Stimulated activated naive B cell treated with anti-CD40 and anti-IgM and Interleukin-4, amounts not matched to agents 10 μg/mL and 1 μg/mL and 100 μg/mL, for 72 hours (primary cell): ENCODE data around the gene SHF.

Experiments
- ATAC-seq, 2 donors: fragments of 150-1000 bp; cut with Tn5 transposase; replicated peaks; 2 replicates each; pipeline ENCODE4 v1.10.0; 2021; ENCODE audit warnings: moderate library complexity in 1 of 2
- DNase-seq: peaks from one replicate; pipeline ENCODE4 v3.0.0; 2021
- H3K27ac Mint-ChIP-seq: one replicate; pipeline ENCODE4 v1.8.0; 2022; ENCODE audit warnings: mild to moderate bottlenecking, mixed read lengths
- H3K27me3 Mint-ChIP-seq, 2 donors: one replicate each; pipeline ENCODE4 v1.8.0; 2022; ENCODE audit warnings: mixed read lengths in 2 of 2
- H3K36me3 Mint-ChIP-seq, 2 donors: one replicate each; pipeline ENCODE4 v1.8.0; 2022; ENCODE audit warnings: mixed read lengths in 2 of 2, mild to moderate bottlenecking in 1 of 2
- H3K4me1 Mint-ChIP-seq, 2 donors: one replicate each; pipeline ENCODE4 v1.8.0; 2022; ENCODE audit warnings: mixed read lengths in 2 of 2, mild to moderate bottlenecking in 1 of 2
- H3K4me3 Mint-ChIP-seq, 2 donors: one replicate each; pipeline ENCODE4 v1.8.0; 2022; ENCODE audit warnings: mild to moderate bottlenecking in 2 of 2, mixed read lengths in 2 of 2, moderate library complexity in 1 of 2
- H3K9me3 Mint-ChIP-seq, 2 donors: one replicate each; pipeline ENCODE4 v1.8.0; 2022; ENCODE audit warnings: mixed read lengths in 2 of 2, mild to moderate bottlenecking in 1 of 2

SHF gene

GRCh38 chr15:45150997-45151396, 36.8 kb downstream of the SHF start:
- Mint-ChIP-seq H3K27ac (no peak overlapping the region), H3K4me3 (no peak overlapping the region), H3K9me3 (no peaks in the 10 kb centered on the region), H3K36me3 (peaks cover 8 to 10% of the 10 kb centered on the region in 2 donors), H3K27me3 (no peaks in the 10 kb centered on the region), H3K4me1 (no peaks in the 10 kb centered on the region)
- no peak for DNase-seq
- no peak for ATAC-seq

GRCh38 chr15:45150481-45150880, 37.3 kb downstream of the SHF start:
- Mint-ChIP-seq H3K9me3 (no peaks in the 10 kb centered on the region), H3K4me1 (no peaks in the 10 kb centered on the region), H3K27ac (no peak overlapping the region), H3K27me3 (no peaks in the 10 kb centered on the region), H3K4me3 (no peak overlapping the region), H3K36me3 (peaks cover 8 to 10% of the 10 kb centered on the region in 2 donors)
- no peak for ATAC-seq
- DNase-seq = no peak

- ATAC-seq (no peak), DNase-seq (no peak)
- Mint-ChIP-seq H3K9me3 (no peaks in the 10 kb centered on the region), H3K27me3 (peaks cover 0 to 5% of the 10 kb centered on the region in 2 donors), H3K36me3 (peaks cover 8 to 10% of the 10 kb centered on the region in 2 donors), H3K4me3 (no peak overlapping the region), H3K27ac (no peak overlapping the region), H3K4me1 (no peaks in the 10 kb centered on the region)
Observed at GRCh38 chr15:45149060-45149459, 38.7 kb downstream of the SHF start.

GRCh38 chr15:45148076-45149059, 39.4 kb downstream of the SHF start:
- peaks cover 0 to 5% of the 10 kb centered on the region in 2 donors for H3K27me3 Mint-ChIP-seq
- H3K27ac Mint-ChIP-seq = no peak overlapping the region
- H3K4me3 Mint-ChIP-seq = no peak overlapping the region
- no peak for ATAC-seq
- H3K4me1 Mint-ChIP-seq = no peaks in the 10 kb centered on the region
- peaks cover 8 to 10% of the 10 kb centered on the region in 2 donors for H3K36me3 Mint-ChIP-seq
- no peaks in the 10 kb centered on the region for H3K9me3 Mint-ChIP-seq
- no peak for DNase-seq

- Mint-ChIP-seq H3K36me3 (peaks cover 7 to 8% of the 10 kb centered on the region in 2 donors), H3K9me3 (no peaks in the 10 kb centered on the region), H3K27me3 (peaks cover 0 to 5% of the 10 kb centered on the region in 2 donors), H3K4me3 (no peak overlapping the region), H3K4me1 (no peaks in the 10 kb centered on the region), H3K27ac (no peak overlapping the region)
- DNase-seq (no peak), ATAC-seq (no peak)
Observed at GRCh38 chr15:45147606-45148005, 40.2 kb downstream of the SHF start.

- peaks cover 0 to 1% of the 10 kb centered on the region in 2 donors for H3K36me3 Mint-ChIP-seq
- no peak overlapping the region for H3K4me3 Mint-ChIP-seq
- ATAC-seq = no peak
- H3K9me3 Mint-ChIP-seq = no peaks in the 10 kb centered on the region
- no peak for DNase-seq
- peaks cover 2 to 12% of the 10 kb centered on the region in 2 donors for H3K27me3 Mint-ChIP-seq
- H3K4me1 Mint-ChIP-seq = no peaks in the 10 kb centered on the region
- no peak overlapping the region for H3K27ac Mint-ChIP-seq
Observed at GRCh38 chr15:45146405-45146804, 41.4 kb downstream of the SHF start.

- ATAC-seq = no peak
Observed at GRCh38 chr15:45144775-45145174, 43.0 kb downstream of the SHF start.

GRCh38 chr15:45143946-45144345, 43.8 kb downstream of the SHF start:
- Mint-ChIP-seq H3K9me3 (no peaks in the 10 kb centered on the region), H3K4me3 (no peak overlapping the region), H3K27ac (no peak overlapping the region), H3K4me1 (no peaks in the 10 kb centered on the region), H3K27me3 (peaks cover 4 to 12% of the 10 kb centered on the region in 2 donors), H3K36me3 (peaks cover 0 to 3% of the 10 kb centered on the region in 2 donors)
- DNase-seq (no peak), ATAC-seq (no peak)

More at GRCh38 chr15:45144775-45145174, 43.0 kb downstream of the SHF start:
- Mint-ChIP-seq H3K27me3 (peaks cover 4 to 12% of the 10 kb centered on the region in 2 donors), H3K4me1 (no peaks in the 10 kb centered on the region), H3K36me3 (peaks cover 0 to 3% of the 10 kb centered on the region in 2 donors), H3K27ac (peak overlapping the region; percentile 63), H3K9me3 (no peaks in the 10 kb centered on the region), H3K4me3 (no peak overlapping the region)
- no peak for DNase-seq

- Mint-ChIP-seq H3K9me3 (no peaks in the 10 kb centered on the region), H3K36me3 (peaks cover 0 to 3% of the 10 kb centered on the region in 2 donors), H3K4me3 (no peak overlapping the region), H3K4me1 (no peaks in the 10 kb centered on the region), H3K27me3 (peaks cover 9 to 18% of the 10 kb centered on the region in 2 donors), H3K27ac (no peak overlapping the region)
- ATAC-seq = no peak
- DNase-seq = no peak
Observed at GRCh38 chr15:45143056-45143455, 44.7 kb downstream of the SHF start.

- Mint-ChIP-seq H3K27me3 (peaks cover 20 to 28% of the 10 kb centered on the region in 2 donors), H3K4me1 (peaks cover 2 to 3% of the 10 kb centered on the region in 2 donors), H3K4me3 (no peak overlapping the region)
Observed at GRCh38 chr15:45141386-45141785, 46.4 kb downstream of the SHF start.

GRCh38 chr15:45140557-45141250, 47.1 kb downstream of the SHF start:
- Mint-ChIP-seq H3K4me1 (peaks cover 4 to 6% of the 10 kb centered on the region in 2 donors), H3K27me3 (peaks cover 24 to 33% of the 10 kb centered on the region in 2 donors), H3K4me3 (no peak overlapping the region), H3K36me3 (peaks cover 0 to 3% of the 10 kb centered on the region in 2 donors), H3K9me3 (no peaks in the 10 kb centered on the region), H3K27ac (no peak overlapping the region)
- no peak for DNase-seq
- no peak for ATAC-seq

More at GRCh38 chr15:45141386-45141785, 46.4 kb downstream of the SHF start:
- no peak for DNase-seq
- Mint-ChIP-seq H3K9me3 (no peaks in the 10 kb centered on the region), H3K36me3 (peaks cover 0 to 3% of the 10 kb centered on the region in 2 donors), H3K27ac (no peak overlapping the region)
- no peak for ATAC-seq

- DNase-seq = no peak
- Mint-ChIP-seq H3K27me3 (peaks cover 26 to 35% of the 10 kb centered on the region in 2 donors), H3K4me3 (no peak overlapping the region), H3K4me1 (peaks cover 4 to 6% of the 10 kb centered on the region in 2 donors), H3K27ac (no peak overlapping the region), H3K9me3 (no peaks in the 10 kb centered on the region), H3K36me3 (peaks cover 0 to 3% of the 10 kb centered on the region in 2 donors)
- ATAC-seq = no peak
Observed at GRCh38 chr15:45139770-45140169, 48.0 kb downstream of the SHF start.

- Mint-ChIP-seq H3K4me3 (no peak overlapping the region), H3K27me3 (peaks cover 33 to 37% of the 10 kb centered on the region in 2 donors), H3K36me3 (peaks cover 0 to 3% of the 10 kb centered on the region in 2 donors), H3K4me1 (peaks cover 4 to 6% of the 10 kb centered on the region in 2 donors), H3K9me3 (no peaks in the 10 kb centered on the region), H3K27ac (no peak overlapping the region)
- ATAC-seq (no peak), DNase-seq (no peak)
Observed at GRCh38 chr15:45138814-45139765, 48.7 kb downstream of the SHF start.
